ENCODE data around the gene RAPGEF2. TPM values are rescaled to one million over a fixed set of nuclear protein-coding genes. Genes with fewer than 3 reads are reported as not detected.
A peak's percentile ranks its signal among the peaks of the same experiment; 100 is the strongest.

Gene RAPGEF2
- total RNA-seq, 1 donor from 2014 or later: 31.0 TPM

DNA sequence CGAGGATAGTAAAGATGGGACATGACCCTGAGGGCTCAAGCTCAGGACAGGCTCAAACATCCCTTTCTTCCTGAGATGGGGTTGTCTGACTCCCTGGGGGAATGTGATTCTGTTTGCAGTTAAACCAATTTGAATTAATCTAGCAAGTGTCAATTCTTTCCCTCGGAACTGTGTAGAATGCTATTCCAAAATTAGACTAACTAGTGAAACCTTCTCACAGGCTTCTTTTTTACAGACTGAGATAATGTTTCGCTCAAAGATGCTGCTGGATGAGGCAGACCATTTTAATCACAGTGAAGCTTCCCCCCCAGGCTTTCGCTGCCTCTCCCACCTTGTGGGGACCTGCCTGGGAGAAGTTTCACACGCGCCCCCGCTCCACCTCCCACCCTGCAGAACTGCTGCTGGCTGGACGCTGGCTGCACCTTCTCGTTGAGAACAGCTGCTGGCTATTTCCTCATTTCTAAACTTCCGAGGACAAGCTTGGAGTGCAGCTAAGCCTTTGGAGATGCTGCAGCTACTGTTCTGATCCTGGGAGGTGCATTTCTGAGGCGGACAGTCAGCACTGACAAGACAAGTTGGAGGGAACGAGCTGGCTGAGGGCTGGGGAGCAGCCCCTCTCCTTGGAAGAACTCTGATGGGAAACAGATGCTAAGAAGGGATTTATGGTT, 297.8 kb downstream of the RAPGEF2 start:
- TF ChIP-seq CTCF (IDR thresholded peaks at IDR 0.05): no peak
- no peaks in the 10 kb centered on the region for H3K9me3 Mint-ChIP-seq (ENCODE audit: low read depth)
- H3K27me3 Mint-ChIP-seq (ENCODE audit: low read depth): no peaks in the 10 kb centered on the region
- no peaks in the 10 kb centered on the region for H3K36me3 Mint-ChIP-seq (ENCODE audit: low read depth)
- peak overlapping the region; percentile 26 for H3K4me3 Mint-ChIP-seq (ENCODE audit: unreplicated experiment)
- peaks cover 48% of the 10 kb centered on the region for H3K4me1 Mint-ChIP-seq (ENCODE audit: low read depth)
- DNase-seq (ENCODE audit: low spot score): no peak
- H3K27ac Mint-ChIP-seq (ENCODE audit: unreplicated experiment): peak overlapping the region; percentile 91

DNA sequence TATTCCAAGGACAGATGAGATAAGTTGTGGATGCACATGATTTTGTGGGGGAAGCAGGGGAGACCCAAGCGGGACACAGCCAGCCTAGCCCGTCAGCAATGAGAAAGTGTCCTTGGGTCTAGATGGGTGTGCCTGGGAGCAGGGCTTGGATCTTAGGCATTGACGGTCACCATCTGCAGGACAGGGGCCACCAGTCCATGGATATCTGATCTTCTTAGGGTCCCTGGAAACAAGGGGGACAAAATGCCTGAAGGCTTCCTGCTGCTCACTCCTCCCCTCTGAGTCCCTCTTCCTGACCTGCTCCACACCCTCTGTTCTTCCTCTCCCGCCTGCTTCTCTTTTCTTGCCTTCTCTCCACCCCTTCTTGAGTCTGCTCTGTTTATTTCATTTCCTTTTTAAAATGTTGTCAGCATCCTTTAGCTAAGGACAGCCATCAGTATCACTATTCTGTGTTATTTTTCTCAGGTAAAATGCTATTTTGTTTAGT, 298.4 kb downstream of the RAPGEF2 start:
- Mint-ChIP-seq H3K9me3 (ENCODE audit: low read depth) (no peaks in the 10 kb centered on the region), H3K27ac (ENCODE audit: unreplicated experiment) (peak overlapping the region; percentile 91), H3K27me3 (ENCODE audit: low read depth) (no peaks in the 10 kb centered on the region), H3K4me3 (ENCODE audit: unreplicated experiment) (no peak overlapping the region), H3K4me1 (ENCODE audit: low read depth) (peaks cover 48% of the 10 kb centered on the region), H3K36me3 (ENCODE audit: low read depth) (no peaks in the 10 kb centered on the region)
- DNase-seq (ENCODE audit: low spot score): no peak
- no peak for TF ChIP-seq CTCF (IDR thresholded peaks at IDR 0.05)

DNA sequence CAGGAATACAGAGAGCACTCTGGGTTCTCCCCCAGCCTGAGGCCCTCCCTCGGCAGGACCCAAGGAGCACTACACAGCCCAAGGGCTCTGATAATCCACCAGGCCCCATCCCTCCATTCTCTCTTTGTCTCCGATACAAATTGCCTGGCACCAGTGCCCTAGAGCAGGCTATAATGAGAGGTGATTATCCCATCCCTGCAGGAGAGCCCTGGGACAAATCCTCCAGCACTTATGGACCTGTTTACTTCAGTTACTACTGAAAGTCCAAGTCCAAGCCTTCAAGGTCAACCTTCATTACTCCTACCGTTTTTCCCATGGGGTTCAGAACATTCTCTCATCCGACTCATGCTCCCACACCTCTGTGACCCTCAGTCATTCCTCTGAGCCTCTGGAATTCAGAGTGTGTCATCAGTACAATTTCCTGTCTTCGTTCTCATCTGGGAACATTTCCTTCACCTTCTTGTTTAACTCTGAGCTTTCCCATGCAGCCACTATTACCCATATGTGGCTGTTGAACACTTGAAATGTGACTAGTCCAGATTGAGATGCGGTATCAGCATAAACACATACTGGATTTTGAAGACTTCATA, 299.0 kb downstream of the RAPGEF2 start:
- peak overlapping the region; percentile 91 for H3K27ac Mint-ChIP-seq (ENCODE audit: unreplicated experiment)

More for the DNA sequence above, 299.0 kb downstream of the RAPGEF2 start:
- H3K9me3 Mint-ChIP-seq (ENCODE audit: low read depth): no peaks in the 10 kb centered on the region
- H3K4me1 Mint-ChIP-seq (ENCODE audit: low read depth): peaks cover 48% of the 10 kb centered on the region
- TF ChIP-seq CTCF (IDR thresholded peaks at IDR 0.05): no peak
- H3K36me3 Mint-ChIP-seq (ENCODE audit: low read depth): no peaks in the 10 kb centered on the region
- DNase-seq (ENCODE audit: low spot score): no peak
- no peak overlapping the region for H3K4me3 Mint-ChIP-seq (ENCODE audit: unreplicated experiment)
- no peaks in the 10 kb centered on the region for H3K27me3 Mint-ChIP-seq (ENCODE audit: low read depth)

Small RNA genes within 50 kb of the gene (microRNA-seq; reads per million reads assigned to microRNA genes)
- gene MIR3688-1 (ENCODE audit: borderline number of aligned reads) (not detected), gene MIR3688-2 (ENCODE audit: borderline number of aligned reads) (not detected)
